Common myeloid progenitor, CD34-positive (primary cell): ENCODE data around the gene CNTNAP5.

Experiments
- CTCF ChIA-PET: fragments of 350-600 bp; sonication (Branson Sonifier 250); formaldehyde crosslinking; loops from one replicate; lab custom pipeline; 2021; ENCODE audit warnings: antibody characterized with exemption; lab: Charles Lee
- POLR2A ChIA-PET: fragments of 350-600 bp; sonication (Branson Sonifier 250); formaldehyde crosslinking; loops from one replicate; lab custom pipeline; 2021; ENCODE audit warnings: antibody characterized with exemption; lab: Charles Lee
- DNase-seq, 3 donors: peaks; one replicate each; pipeline versions ENCODE4 v3.0.0 to v3.0.0-alpha.2; 2013
- H3K27ac ChIP-seq, 2 experiments: 1 replicate in 1 of 2; 2 replicates in 1 of 2; pipeline ENCODE4 v1.7.0; 2013; ENCODE audit warnings: inconsistent platforms in 2 of 2, low read length in 2 of 2, mild to moderate bottlenecking in 2 of 2, low read depth in 1 of 2, moderate library complexity in 1 of 2; ENCODE audit not compliant: severe bottlenecking in 2 of 2, insufficient read depth in 1 of 2, poor library complexity in 1 of 2
- H3K27me3 ChIP-seq, 5 experiments: replicated peaks in 2 of 5; 1 replicate in 3 of 5; 2 replicates in 2 of 5; pipeline versions ENCODE4 v1.6.1 to v1.7.0; 2013; ENCODE audit warnings: low read length in 4 of 5, mild to moderate bottlenecking in 2 of 5, moderate library complexity in 2 of 5, inconsistent platforms in 1 of 5; ENCODE audit not compliant: insufficient read depth in 5 of 5, control insufficient read depth in 4 of 5
- H3K36me3 ChIP-seq, 4 experiments: 1 replicate in 2 of 4; 2 replicates in 2 of 4; pipeline versions ENCODE4 v1.6.1 to v1.7.0; 2013; ENCODE audit warnings: low read length in 3 of 4, control low read depth in 1 of 4, mild to moderate bottlenecking in 1 of 4; ENCODE audit not compliant: control insufficient read depth in 4 of 4, insufficient read depth in 4 of 4
- H3K4me1 ChIP-seq, 4 experiments: 1 replicate in 3 of 4; 2 replicates in 1 of 4; pipeline versions ENCODE4 v1.6.1 to v1.7.1; 2013; ENCODE audit warnings: low read length in 3 of 4, mild to moderate bottlenecking in 3 of 4, control low read depth in 1 of 4, inconsistent platforms in 1 of 4, moderate library complexity in 1 of 4; ENCODE audit not compliant: control insufficient read depth in 4 of 4, insufficient read depth in 4 of 4; ENCODE audit errors: control extremely low read depth in 1 of 4
- H3K4me3 ChIP-seq, 7 experiments: 1 replicate in 4 of 7; 2 replicates in 3 of 7; pipeline versions ENCODE4 v1.5.1 to v1.7.0; 2013; ENCODE audit warnings: mild to moderate bottlenecking in 7 of 7, low read length in 6 of 7, moderate library complexity in 6 of 7, inconsistent platforms in 2 of 7, low read depth in 2 of 7, control low read depth in 1 of 7; ENCODE audit not compliant: insufficient read depth in 4 of 7, control insufficient read depth in 1 of 7; ENCODE audit errors: extremely low read depth in 1 of 7
- H3K9me3 ChIP-seq, 5 experiments: 1 replicate in 4 of 5; 2 replicates in 1 of 5; pipeline versions ENCODE4 v1.6.1 to v1.7.1; 2013; ENCODE audit warnings: low read length in 4 of 5, mild to moderate bottlenecking in 2 of 5, inconsistent platforms in 1 of 5, low read depth in 1 of 5, moderate library complexity in 1 of 5; ENCODE audit not compliant: control insufficient read depth in 4 of 5, insufficient read depth in 2 of 5; ENCODE audit errors: control extremely low read depth in 1 of 5
- WGBS: methylation state at CpG from one replicate; pipeline ENCODE4 v1.1.5; 2013; ENCODE audit not compliant: insufficient coverage; 5-methylcytosine and 5-hydroxymethylcytosine counted together

Gene CNTNAP5

GRCh38 chr2:124163840-124164239 is 138.8 kb downstream of the CNTNAP5 start:
- no peak for DNase-seq
- no peak overlapping the region for H3K4me3 ChIP-seq
- no CpG with 5 or more reads among the region's 2 CpGs for WGBS
- H3K27me3 ChIP-seq: no peaks in the 10 kb centered on the region
- H3K36me3 ChIP-seq: no peaks in the 10 kb centered on the region
- ChIA-PET POLR2A (no interaction called here), CTCF (no interaction called here)
- no peaks in the 10 kb centered on the region for H3K4me1 ChIP-seq
- H3K27ac ChIP-seq: no peak overlapping the region
- H3K9me3 ChIP-seq: no peaks in the 10 kb centered on the region

- Histone ChIP-seq H3K9me3 (peaks cover 0 to 2% (median 0%) of the 10 kb centered on the region in 5 experiments), H3K36me3 (no peaks in the 10 kb centered on the region), H3K27me3 (no peaks in the 10 kb centered on the region), H3K4me3 (no peak overlapping the region), H3K27ac (no peak overlapping the region), H3K4me1 (no peaks in the 10 kb centered on the region)
- POLR2A ChIA-PET: no interaction called here
- CTCF ChIA-PET: no interaction called here
- DNase-seq: no peak
- 100% methylated on average over 1 of the region's 6 CpGs for WGBS
Measured at GRCh38 chr2:124165698-124166097, 140.6 kb downstream of the CNTNAP5 start.

GRCh38 chr2:124171472-124172063 is 146.5 kb downstream of the CNTNAP5 start:
- POLR2A ChIA-PET: no interaction called here
- Histone ChIP-seq H3K27me3 (no peaks in the 10 kb centered on the region), H3K4me3 (no peak overlapping the region), H3K9me3 (peaks cover 0 to 2% (median 0%) of the 10 kb centered on the region in 5 experiments), H3K27ac (no peak overlapping the region), H3K4me1 (no peaks in the 10 kb centered on the region), H3K36me3 (no peaks in the 10 kb centered on the region)
- DNase-seq: no peak
- CTCF ChIA-PET: no interaction called here
- WGBS: 100% methylated on average over 2 of the region's 3 CpGs

GRCh38 chr2:124178719-124179118 is 153.6 kb downstream of the CNTNAP5 start:
- CTCF ChIA-PET: no interaction called here

GRCh38 chr2:124180635-124181034 is 155.5 kb downstream of the CNTNAP5 start:
- no peaks in the 10 kb centered on the region for H3K27me3 ChIP-seq
- CTCF ChIA-PET: no interaction called here
- no peak for DNase-seq
- no peaks in the 10 kb centered on the region for H3K36me3 ChIP-seq
- no peaks in the 10 kb centered on the region for H3K4me1 ChIP-seq
- no peaks in the 10 kb centered on the region for H3K9me3 ChIP-seq
- POLR2A ChIA-PET: no interaction called here
- no peak overlapping the region for H3K4me3 ChIP-seq
- no peak overlapping the region for H3K27ac ChIP-seq

More at GRCh38 chr2:124178719-124179118, 153.6 kb downstream of the CNTNAP5 start:
- POLR2A ChIA-PET: no interaction called here
- Histone ChIP-seq H3K4me3 (no peak overlapping the region), H3K4me1 (no peaks in the 10 kb centered on the region), H3K9me3 (no peaks in the 10 kb centered on the region), H3K27me3 (no peaks in the 10 kb centered on the region), H3K27ac (no peak overlapping the region), H3K36me3 (no peaks in the 10 kb centered on the region)
- DNase-seq: no peak
- WGBS: no CpG with 5 or more reads among the region's 1 CpG

- WGBS: no CpG with 5 or more reads among the region's 1 CpG
- POLR2A ChIA-PET: interaction anchor here (0.6 kb wide), 1 partner anchor 1497 kb away, joined by 3 read pairs; no protein-coding TSS in a partner anchor
- H3K27me3 ChIP-seq: no peaks in the 10 kb centered on the region
- CTCF ChIA-PET: no interaction called here
- H3K36me3 ChIP-seq: no peaks in the 10 kb centered on the region
- H3K4me1 ChIP-seq: no peaks in the 10 kb centered on the region
- no peak overlapping the region for H3K4me3 ChIP-seq
- no peaks in the 10 kb centered on the region for H3K9me3 ChIP-seq
- H3K27ac ChIP-seq: no peak overlapping the region
- DNase-seq: no peak
Measured at GRCh38 chr2:124186801-124187200, 161.7 kb downstream of the CNTNAP5 start.

- WGBS: no CpG with 5 or more reads among the region's 2 CpGs
- POLR2A ChIA-PET: no interaction called here
- Histone ChIP-seq H3K9me3 (no peaks in the 10 kb centered on the region), H3K4me1 (no peaks in the 10 kb centered on the region), H3K27me3 (no peaks in the 10 kb centered on the region), H3K27ac (no peak overlapping the region), H3K4me3 (no peak overlapping the region), H3K36me3 (no peaks in the 10 kb centered on the region)
- DNase-seq: no peak
- CTCF ChIA-PET: no interaction called here
Measured at GRCh38 chr2:124187948-124188347, 162.9 kb downstream of the CNTNAP5 start.
